ENCODE measurements around the gene PLA2G2D.

DNA sequence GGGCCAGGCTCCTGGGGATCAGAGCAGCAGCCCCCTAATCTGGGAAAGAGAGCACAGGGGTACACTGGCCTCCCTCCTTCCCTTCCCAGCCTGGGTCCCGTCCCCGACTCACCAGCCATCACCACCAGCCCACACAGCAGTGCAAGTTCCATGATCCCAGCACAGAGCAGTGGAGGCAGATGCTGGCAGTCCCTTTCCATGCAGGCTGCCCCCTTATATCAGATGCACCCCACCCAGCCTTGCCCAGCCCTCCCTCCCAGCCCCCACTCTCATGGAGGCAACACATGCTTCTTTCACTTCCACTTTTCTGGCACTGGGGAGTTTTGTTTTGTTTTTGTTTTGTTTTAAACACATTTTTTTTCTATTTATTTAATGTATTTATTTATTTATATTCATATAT lies at the start of gene PLA2G2D:
- TF ChIP-seq, protein P1, sequence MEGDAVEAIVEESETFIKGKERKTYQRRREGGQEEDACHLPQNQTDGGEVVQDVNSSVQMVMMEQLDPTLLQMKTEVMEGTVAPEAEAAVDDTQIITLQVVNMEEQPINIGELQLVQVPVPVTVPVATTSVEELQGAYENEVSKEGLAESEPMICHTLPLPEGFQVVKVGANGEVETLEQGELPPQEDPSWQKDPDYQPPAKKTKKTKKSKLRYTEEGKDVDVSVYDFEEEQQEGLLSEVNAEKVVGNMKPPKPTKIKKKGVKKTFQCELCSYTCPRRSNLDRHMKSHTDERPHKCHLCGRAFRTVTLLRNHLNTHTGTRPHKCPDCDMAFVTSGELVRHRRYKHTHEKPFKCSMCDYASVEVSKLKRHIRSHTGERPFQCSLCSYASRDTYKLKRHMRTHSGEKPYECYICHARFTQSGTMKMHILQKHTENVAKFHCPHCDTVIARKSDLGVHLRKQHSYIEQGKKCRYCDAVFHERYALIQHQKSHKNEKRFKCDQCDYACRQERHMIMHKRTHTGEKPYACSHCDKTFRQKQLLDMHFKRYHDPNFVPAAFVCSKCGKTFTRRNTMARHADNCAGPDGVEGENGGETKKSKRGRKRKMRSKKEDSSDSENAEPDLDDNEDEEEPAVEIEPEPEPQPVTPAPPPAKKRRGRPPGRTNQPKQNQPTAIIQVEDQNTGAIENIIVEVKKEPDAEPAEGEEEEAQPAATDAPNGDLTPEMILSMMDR (conservative IDR thresholded peaks at IDR 0.05 in 1 of 2, IDR thresholded peaks at IDR 0.05 in 1 of 2; ENCODE audit: low read depth in 1 of 2, low read length in 2 of 2), result no peak
- TF ChIP-seq EZH2 (IDR thresholded peaks at IDR 0.05; ENCODE audit: low read length, missing control alignments), result no peak
